Prostate gland (tissue), 2 donors: Measurements from ENCODE around the gene SSR1. TPM values are rescaled to one million over a fixed set of nuclear protein-coding genes. Genes with fewer than 3 reads are reported as not detected.

Experiments used
- DNase-seq: peaks from one replicate; pipeline ENCODE4 v3.0.0-alpha.2; 2019; ENCODE audit warnings: low spot score
- H3K27ac ChIP-seq, 2 donors: fragments of 200-600 bp; sonication (generic); 2 replicates each; pipeline ENCODE4 v1.5.1; 2017 to 2019
- H3K27me3 ChIP-seq: fragments of 200-600 bp; sonication (generic); replicated peaks from 2 replicates; pipeline ENCODE4 v1.5.1; 2019; ENCODE audit not compliant: insufficient read depth
- H3K36me3 ChIP-seq, 2 donors: fragments of 200-600 bp; sonication (generic); 1 replicate in 1 of 2; 2 replicates in 1 of 2; pipeline versions ENCODE4 v1.5.1 to v1.8.1; 2017 to 2019
- H3K4me1 ChIP-seq: fragments of 200-600 bp; sonication (generic); replicated peaks from 2 replicates; pipeline ENCODE4 v1.5.1; 2019
- H3K4me3 ChIP-seq, 2 donors: fragments of 200-600 bp; sonication (generic); 2 replicates each; pipeline ENCODE4 v1.5.1; 2017 to 2019
- H3K9me3 ChIP-seq: fragments of 200-600 bp; sonication (generic); 2 replicates; pipeline ENCODE4 v1.5.1; 2017
- CTCF ChIP-seq, 4 experiments: fragments of 200-600 bp in 2 of 4; fragments of 450-650 bp in 2 of 4; sonication (generic) in 2 of 4; IDR thresholded peaks; 1 replicate in 3 of 4; 2 replicates in 1 of 4; pipeline ENCODE4 v1.5.1; 2016 to 2019; ENCODE audit warnings: antibody characterized with exemption in 4 of 4, mild to moderate bottlenecking in 2 of 4, moderate library complexity in 2 of 4
- POLR2A ChIP-seq: fragments of 450-650 bp; IDR thresholded peaks from one replicate; pipeline ENCODE4 v1.6.1; 2016; ENCODE audit warnings: antibody characterized with exemption, mild to moderate bottlenecking
- POLR2AphosphoS5 ChIP-seq: sonication (generic); formaldehyde crosslinking; IDR thresholded peaks from one replicate; pipeline ENCODE4 v1.6.1; 2017; ENCODE audit warnings: antibody characterized with exemption
- WGBS: methylation state at CpG from one replicate; pipeline ENCODE4 v1.1.5; 2018; 5-methylcytosine and 5-hydroxymethylcytosine counted together
- intact Hi-C: fragments of 100-400 bp; cut with DNase I; formaldehyde crosslinking; loops from one replicate; pipeline ENCODE4 v1.14.2; 2022
- total RNA-seq, 2 donors: library from RNA; depleted of rRNA; stranded (reverse); fragments of >200 nt; gene quantifications; one replicate each; pipeline ENCODE4 v1.1.0, GENCODE V29; 2016

SSR1 gene
- total RNA-seq, 2 donors from 2014 or later: 34.3 to 89.5 TPM

GRCh38 chr6:7300926-7301325, 12.1 kb downstream of the SSR1 start:
- Histone ChIP-seq H3K36me3 (peaks cover 0 to 14% of the 10 kb centered on the region in 2 donors), H3K9me3 (no peaks in the 10 kb centered on the region), H3K4me3 (no peak overlapping the region), H3K27me3 (no peaks in the 10 kb centered on the region), H3K4me1 (no peaks in the 10 kb centered on the region), H3K27ac (no peak overlapping the region)
- WGBS: 60% methylated on average over 5 of the region's 5 CpGs
- intact Hi-C loops: no loop called here
- DNase-seq: no peak
- TF ChIP-seq POLR2A (no peak), POLR2AphosphoS5 (no peak), CTCF (IDR thresholded peaks at IDR 0.05) (no peak)

GRCh38 chr6:7298113-7298512, 14.9 kb downstream of the SSR1 start:
- DNase-seq: no peak
- no peak overlapping the region for H3K27ac ChIP-seq
- H3K36me3 ChIP-seq: peaks cover 0 to 20% of the 10 kb centered on the region in 2 donors
- intact Hi-C loops: no loop called here
- WGBS: 80% methylated on average over 1 of the region's 1 CpG
- no peaks in the 10 kb centered on the region for H3K9me3 ChIP-seq
- no peaks in the 10 kb centered on the region for H3K27me3 ChIP-seq
- H3K4me3 ChIP-seq: no peak overlapping the region
- H3K4me1 ChIP-seq: no peaks in the 10 kb centered on the region
- TF ChIP-seq CTCF (IDR thresholded peaks at IDR 0.05) (no peak), POLR2A (no peak), POLR2AphosphoS5 (no peak)

- TF ChIP-seq POLR2AphosphoS5: no peak
- TF ChIP-seq POLR2A: no peak
- TF ChIP-seq CTCF (IDR thresholded peaks at IDR 0.05): no peak
- H3K36me3 ChIP-seq: peaks cover 0 to 12% of the 10 kb centered on the region in 2 donors
- no peaks in the 10 kb centered on the region for H3K27me3 ChIP-seq
- no peaks in the 10 kb centered on the region for H3K4me1 ChIP-seq
- 85% methylated on average over 2 of the region's 2 CpGs for WGBS
- intact Hi-C loops: no loop called here
- no peak overlapping the region for H3K27ac ChIP-seq
- H3K9me3 ChIP-seq: no peaks in the 10 kb centered on the region
- DNase-seq: no peak
- H3K4me3 ChIP-seq: no peak overlapping the region
Observed at GRCh38 chr6:7296602-7297001, 16.4 kb downstream of the SSR1 start.

GRCh38 chr6:7295916-7296315, 17.1 kb downstream of the SSR1 start:
- no peak overlapping the region for H3K4me3 ChIP-seq
- TF ChIP-seq POLR2AphosphoS5 (no peak), POLR2A (no peak)
- no peak overlapping the region for H3K27ac ChIP-seq
- DNase-seq: no peak
- no peaks in the 10 kb centered on the region for H3K4me1 ChIP-seq
- 95% methylated on average over 3 of the region's 3 CpGs for WGBS
- no peaks in the 10 kb centered on the region for H3K27me3 ChIP-seq
- H3K9me3 ChIP-seq: no peaks in the 10 kb centered on the region
- peaks cover 0 to 8% of the 10 kb centered on the region in 2 donors for H3K36me3 ChIP-seq
- intact Hi-C loops: no loop called here

GRCh38 chr6:7292596-7293255, 20.3 kb downstream of the SSR1 start:
- intact Hi-C loops: no loop called here
- TF ChIP-seq POLR2AphosphoS5 (no peak), CTCF (IDR thresholded peaks at IDR 0.05) (no peak), POLR2A (no peak)
- Histone ChIP-seq H3K36me3 (peaks cover 0 to 6% of the 10 kb centered on the region in 2 donors), H3K27ac (no peak overlapping the region), H3K27me3 (no peaks in the 10 kb centered on the region), H3K9me3 (no peaks in the 10 kb centered on the region), H3K4me3 (no peak overlapping the region), H3K4me1 (no peaks in the 10 kb centered on the region)
- no peak for DNase-seq
- WGBS: 76% methylated on average over 6 of the region's 6 CpGs
